Gastroesophageal sphincter (tissue), 4 donors: ENCODE results near the gene LSM14A. TPM values are rescaled to one million over a fixed set of nuclear protein-coding genes. Genes with fewer than 3 reads are reported as not detected.
"Not testable (repeated sequence)": the region's sequence is repeated elsewhere in the genome, so short reads cannot be mapped to it uniquely, and the experiment has no call there.

Source experiments
- ATAC-seq: fragments of 150-250 bp; one replicate; pipeline ENCODE4 v1.9.1; 2016; ENCODE audit warnings: mild to moderate bottlenecking, moderate library complexity
- H3K27ac ChIP-seq, 4 donors: fragments of 200-600 bp; sonication (generic) in 3 of 4; 1 replicate in 3 of 4; 2 replicates in 1 of 4; pipeline ENCODE4 v1.5.1; 2016 to 2019
- H3K27me3 ChIP-seq: fragments of 200-600 bp; sonication (generic); one replicate; pipeline ENCODE4 v1.5.1; 2019
- H3K36me3 ChIP-seq, 2 donors: fragments of 200-600 bp; sonication (generic); one replicate each; pipeline ENCODE4 v1.5.1; 2019; ENCODE audit warnings: control low read depth in 1 of 2
- H3K4me1 ChIP-seq, 3 donors: fragments of 200-600 bp; sonication (generic); 1 replicate in 2 of 3; 2 replicates in 1 of 3; pipeline ENCODE4 v1.5.1; 2016 to 2019; ENCODE audit warnings: control low read depth in 2 of 3
- H3K4me3 ChIP-seq, 2 donors: fragments of 200-600 bp; sonication (generic); one replicate each; pipeline ENCODE4 v1.5.1; 2019; ENCODE audit warnings: mild to moderate bottlenecking in 1 of 2, moderate library complexity in 1 of 2
- H3K9me3 ChIP-seq, 3 donors: fragments of 200-600 bp; sonication (generic); one replicate each; pipeline ENCODE4 v1.5.1; 2017 to 2019; ENCODE audit warnings: control low read depth in 2 of 3
- EP300 ChIP-seq: sonication (generic); formaldehyde crosslinking; IDR thresholded peaks from one replicate; pipeline ENCODE4 v1.6.1; 2017; ENCODE audit warnings: antibody characterized with exemption, mild to moderate bottlenecking
- POLR2A ChIP-seq, 2 donors: fragments of 450-650 bp; IDR thresholded peaks; one replicate each; pipeline ENCODE4 v1.6.1; 2017; ENCODE audit warnings: antibody characterized with exemption in 2 of 2, mild to moderate bottlenecking in 2 of 2, moderate library complexity in 1 of 2
- POLR2AphosphoS5 ChIP-seq: sonication (generic); formaldehyde crosslinking; IDR thresholded peaks from one replicate; pipeline ENCODE4 v1.6.1; 2017; ENCODE audit warnings: antibody characterized with exemption
- WGBS, 2 donors: methylation state at CpG; one replicate each; pipeline ENCODE4 v1.1.5; 2018; ENCODE audit warnings: low coverage in 1 of 2; 5-methylcytosine and 5-hydroxymethylcytosine counted together
- total RNA-seq, 4 donors: library from RNA; depleted of rRNA; stranded (reverse); fragments of >200 nt; gene quantifications; one replicate each; pipeline ENCODE4 v1.1.0, GENCODE V29; 2016
- TF ChIP-seq, protein P1 (sequence below), 4 experiments: fragments of 200-600 bp in 2 of 4; fragments of 450-650 bp in 2 of 4; sonication (generic) in 1 of 4; IDR thresholded peaks; one replicate each; pipeline ENCODE4 v1.5.1; 2017 to 2019; ENCODE audit warnings: antibody characterized with exemption in 4 of 4, mild to moderate bottlenecking in 2 of 4, moderate library complexity in 2 of 4

Gene LSM14A
- total RNA-seq, 4 donors from 2014 or later = 106 to 141 (median 128) TPM

DNA sequence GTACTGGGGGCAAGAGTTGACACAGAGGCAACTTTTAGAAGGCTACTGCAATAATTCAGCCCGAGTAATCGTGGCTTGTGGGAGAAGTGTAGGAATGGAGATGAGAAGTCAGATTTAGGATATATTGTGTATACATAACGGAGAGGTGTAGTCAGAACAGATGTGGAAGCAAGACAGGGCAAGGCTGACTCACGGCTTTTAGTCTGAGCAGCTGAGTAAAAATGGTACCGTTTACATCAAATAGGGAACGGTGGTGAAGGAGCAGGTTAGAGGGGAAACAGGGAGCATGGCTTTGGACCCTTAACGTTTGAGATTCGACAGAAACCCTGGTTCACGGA is 796 bp upstream of the LSM14A start:
- TF ChIP-seq POLR2AphosphoS5 = no peak
- TF ChIP-seq, protein P1, sequence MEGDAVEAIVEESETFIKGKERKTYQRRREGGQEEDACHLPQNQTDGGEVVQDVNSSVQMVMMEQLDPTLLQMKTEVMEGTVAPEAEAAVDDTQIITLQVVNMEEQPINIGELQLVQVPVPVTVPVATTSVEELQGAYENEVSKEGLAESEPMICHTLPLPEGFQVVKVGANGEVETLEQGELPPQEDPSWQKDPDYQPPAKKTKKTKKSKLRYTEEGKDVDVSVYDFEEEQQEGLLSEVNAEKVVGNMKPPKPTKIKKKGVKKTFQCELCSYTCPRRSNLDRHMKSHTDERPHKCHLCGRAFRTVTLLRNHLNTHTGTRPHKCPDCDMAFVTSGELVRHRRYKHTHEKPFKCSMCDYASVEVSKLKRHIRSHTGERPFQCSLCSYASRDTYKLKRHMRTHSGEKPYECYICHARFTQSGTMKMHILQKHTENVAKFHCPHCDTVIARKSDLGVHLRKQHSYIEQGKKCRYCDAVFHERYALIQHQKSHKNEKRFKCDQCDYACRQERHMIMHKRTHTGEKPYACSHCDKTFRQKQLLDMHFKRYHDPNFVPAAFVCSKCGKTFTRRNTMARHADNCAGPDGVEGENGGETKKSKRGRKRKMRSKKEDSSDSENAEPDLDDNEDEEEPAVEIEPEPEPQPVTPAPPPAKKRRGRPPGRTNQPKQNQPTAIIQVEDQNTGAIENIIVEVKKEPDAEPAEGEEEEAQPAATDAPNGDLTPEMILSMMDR (IDR thresholded peaks at IDR 0.05) = no peak
- H3K4me3 ChIP-seq = peak overlapping the region; percentile 81 to 94
- H3K27me3 ChIP-seq = no peaks in the 10 kb centered on the region
- H3K9me3 ChIP-seq = no peaks in the 10 kb centered on the region
- H3K36me3 ChIP-seq = no peaks in the 10 kb centered on the region
- 7 to 13% methylated on average over 8 to 9 of the region's 9 CpGs for WGBS, 2 donors
- H3K4me1 ChIP-seq = peaks cover 2 to 45% (median 18%) of the 10 kb centered on the region in 3 donors
- H3K27ac ChIP-seq = peak overlapping the region; percentile 95 to 99 (median 98)
- no peak for ATAC-seq

DNA sequence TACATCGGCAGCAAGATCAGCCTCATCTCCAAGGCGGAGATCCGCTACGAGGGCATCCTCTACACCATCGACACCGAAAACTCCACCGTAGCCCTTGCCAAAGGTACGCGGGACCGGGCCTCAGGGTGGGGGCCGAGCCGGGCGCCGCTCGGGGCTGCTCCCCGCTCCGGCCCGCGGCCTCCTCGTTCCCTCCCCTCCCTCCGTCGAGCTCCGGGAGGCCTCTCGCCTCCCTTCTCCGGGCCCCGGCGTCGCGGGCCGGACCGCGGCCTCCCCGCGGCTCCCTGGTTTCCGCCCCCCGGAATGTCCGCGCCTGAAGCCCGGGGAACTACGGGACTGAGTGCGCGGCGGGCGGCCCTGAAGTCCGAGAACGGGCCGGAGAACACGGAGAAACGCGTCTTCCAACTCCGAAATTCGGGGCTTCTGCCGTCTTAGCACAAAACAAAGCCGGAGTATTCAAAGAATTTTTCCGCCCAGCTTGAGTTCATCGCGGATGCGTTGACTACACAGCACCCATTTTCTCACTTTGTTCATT is 423 bp downstream of the LSM14A start:
- H3K4me1 ChIP-seq = peaks cover 7 to 58% (median 24%) of the 10 kb centered on the region in 3 donors

DNA sequence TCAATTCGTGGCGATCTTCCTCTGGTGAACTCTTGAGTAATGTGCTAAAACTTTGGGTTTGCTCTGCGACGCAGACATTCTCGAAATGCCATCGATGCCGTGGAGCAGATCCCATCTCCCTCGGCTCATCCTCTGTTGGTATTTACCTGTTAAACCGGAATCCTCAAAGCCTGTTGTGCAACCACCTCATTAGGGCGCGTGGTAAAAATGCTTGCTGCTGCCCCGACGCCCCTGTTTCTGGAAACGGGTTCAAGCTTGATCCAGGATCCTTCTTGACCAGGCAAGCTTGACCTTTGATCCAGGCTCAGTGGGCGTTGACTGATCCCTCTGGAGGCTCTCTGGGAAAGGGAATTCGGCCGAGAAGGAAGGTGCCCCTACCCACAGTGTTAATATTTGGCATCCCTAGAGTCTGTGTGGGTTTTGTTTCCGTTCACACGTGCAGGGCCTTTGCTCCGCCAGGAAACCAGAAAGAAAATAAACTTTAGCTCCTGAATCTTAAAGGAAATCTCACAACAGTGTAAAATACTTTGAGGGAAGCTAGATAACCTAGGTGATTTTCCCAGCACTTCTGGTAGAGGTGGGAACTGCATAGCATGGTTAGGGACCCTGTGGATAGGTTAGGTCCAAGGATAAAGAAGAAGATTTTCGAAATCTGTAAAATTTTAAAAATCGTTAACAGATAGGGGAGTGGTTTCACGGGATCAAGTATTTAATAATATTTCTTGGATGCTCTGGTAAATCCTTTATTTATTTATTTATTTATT is 1.1 kb downstream of the LSM14A start:
- peak; percentile 4 for ATAC-seq
- 0 to 2% methylated on average over 7 to 18 of the region's 23 CpGs for WGBS, 2 donors
- Histone ChIP-seq H3K27ac (peak overlapping the region; percentile 95 to 99 (median 98)), H3K4me1 (peaks cover 10 to 64% (median 27%) of the 10 kb centered on the region in 3 donors), H3K27me3 (no peaks in the 10 kb centered on the region), H3K9me3 (no peaks in the 10 kb centered on the region), H3K36me3 (no peaks in the 10 kb centered on the region), H3K4me3 (peak overlapping the region; percentile 81 to 94)
- TF ChIP-seq POLR2AphosphoS5 (no peak), EP300 (no peak)
- TF ChIP-seq, protein P1 (IDR thresholded peaks at IDR 0.05) = peak in 1 of 4 experiments; percentile 7

More for the DNA sequence above, 423 bp downstream of the LSM14A start:
- Histone ChIP-seq H3K27ac (peak overlapping the region; percentile 95 to 99 (median 98)), H3K9me3 (no peaks in the 10 kb centered on the region), H3K36me3 (no peaks in the 10 kb centered on the region), H3K4me3 (peak overlapping the region; percentile 81 to 94), H3K27me3 (no peaks in the 10 kb centered on the region)
- 0% methylated on average over 1 to 3 of the region's 58 CpGs for WGBS, 2 donors
- TF ChIP-seq POLR2A (IDR thresholded peaks at IDR 0.05) (peak in 1 of 2 donors; percentile 8), EP300 (no peak), POLR2AphosphoS5 (no peak)
- TF ChIP-seq, protein P1 (IDR thresholded peaks at IDR 0.05) = peak in 1 of 4 experiments; percentile 0
- peak; percentile 49 for ATAC-seq

DNA sequence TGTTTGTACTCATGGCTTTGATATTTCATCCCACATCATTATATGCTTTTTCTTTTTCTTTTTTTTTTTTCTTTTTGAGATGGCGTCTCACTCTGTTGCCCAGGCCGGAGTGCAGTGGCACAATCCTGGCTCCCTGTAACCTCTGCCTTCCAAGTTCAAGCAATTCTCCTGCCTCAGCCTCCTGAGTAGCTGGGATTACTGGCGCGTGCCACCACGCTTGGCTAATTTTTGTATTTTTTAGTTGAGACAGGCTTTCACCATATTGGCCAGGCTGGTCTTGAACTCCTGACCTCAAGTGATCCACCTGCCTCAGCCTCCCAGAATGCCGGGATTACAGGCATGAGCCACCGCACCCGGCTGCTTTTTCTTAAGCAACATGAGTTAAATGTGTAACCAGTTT is 2.9 kb downstream of the LSM14A start:
- not testable (repeated sequence) for ATAC-seq, H3K9me3 ChIP-seq, H3K27me3 ChIP-seq, H3K36me3 ChIP-seq
- peaks cover 23 to 82% (median 43%) of the 10 kb centered on the region in 3 donors for H3K4me1 ChIP-seq
- WGBS, 2 donors = 50 to 74% methylated on average over 5 to 8 of the region's 8 CpGs
- H3K27ac ChIP-seq = peak overlapping the region in 2 of 4 donors; percentile 58 to 59
- peak overlapping the region in 1 of 2 donors; percentile 28 for H3K4me3 ChIP-seq

DNA sequence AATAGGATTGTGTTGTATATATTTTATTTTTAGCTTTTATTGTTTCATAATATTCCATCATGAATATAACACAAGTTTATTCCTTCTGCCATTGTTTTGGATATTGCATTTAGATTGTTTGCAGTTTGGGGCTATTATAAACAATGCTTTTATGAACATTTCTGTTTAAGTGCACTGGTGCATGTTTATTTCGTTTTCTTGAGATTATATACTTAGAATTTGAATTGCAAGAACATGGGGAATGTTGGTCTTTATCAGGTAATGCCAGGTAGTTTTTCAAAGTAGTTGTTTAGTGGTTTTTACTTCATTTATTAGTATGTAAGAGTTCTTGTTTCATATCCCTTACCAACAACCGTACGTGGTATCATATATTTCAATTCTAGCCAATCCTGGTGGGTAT is 4.3 kb downstream of the LSM14A start:
- peaks cover 23 to 88% (median 50%) of the 10 kb centered on the region in 3 donors for H3K4me1 ChIP-seq

More for the DNA sequence above, 4.3 kb downstream of the LSM14A start:
- TF ChIP-seq, protein P1 (IDR thresholded peaks at IDR 0.05) = no peak
- Histone ChIP-seq H3K27me3 (no peaks in the 10 kb centered on the region), H3K36me3 (peaks cover 0 to 6% of the 10 kb centered on the region in 2 donors), H3K27ac (peak overlapping the region in 1 of 4 donors; percentile 6), H3K9me3 (no peaks in the 10 kb centered on the region), H3K4me3 (peak overlapping the region in 1 of 2 donors; percentile 28)
- no peak for ATAC-seq
- 21 to 29% methylated on average over 3 of the region's 3 CpGs for WGBS, 2 donors
